HG03280 (cell line): ENCODE data around the gene CAMK1D.
"Not testable (repeated sequence)": the region's sequence is repeated elsewhere in the genome, so short reads cannot be mapped to it uniquely, and the experiment has no call there.

ENCODE experiments used
- ATAC-seq: cut with Tn5 transposase; IDR thresholded peaks from one replicate; pipeline ENCODE4 v1.9.1; 2021; ENCODE audit warnings: mild to moderate bottlenecking, moderate library complexity; ENCODE audit not compliant: unreplicated experiment

Gene CAMK1D

GRCh38 chr10:12735843-12736462 is 386.6 kb downstream of the CAMK1D start:
- ATAC-seq: no peak

DNA sequence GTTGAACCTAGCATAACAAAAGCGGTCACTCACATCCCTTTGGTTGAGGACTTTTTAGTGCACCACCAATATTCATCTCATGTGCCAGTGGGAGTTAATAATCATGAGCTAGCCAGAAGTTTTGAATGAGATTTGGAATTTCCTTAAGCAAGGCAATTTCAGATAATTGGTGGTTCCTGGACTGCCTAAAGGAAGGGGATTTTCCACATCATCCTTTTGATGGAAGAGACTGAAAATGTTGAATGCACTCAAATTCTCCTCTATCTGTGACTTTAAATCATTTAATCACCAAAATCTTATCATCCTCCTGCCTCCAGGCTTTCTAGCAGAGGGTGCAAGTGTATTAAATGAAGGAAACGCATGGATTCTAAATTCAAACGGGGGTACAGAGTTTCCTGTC is 391.5 kb downstream of the CAMK1D start:
- ATAC-seq: no peak

- ATAC-seq: no peak
These were observed 392.0 kb downstream of the CAMK1D start for GRCh38 chr10:12741360-12741804.

GRCh38 chr10:12742771-12743170 is 393.4 kb downstream of the CAMK1D start:
- no peak for ATAC-seq

DNA sequence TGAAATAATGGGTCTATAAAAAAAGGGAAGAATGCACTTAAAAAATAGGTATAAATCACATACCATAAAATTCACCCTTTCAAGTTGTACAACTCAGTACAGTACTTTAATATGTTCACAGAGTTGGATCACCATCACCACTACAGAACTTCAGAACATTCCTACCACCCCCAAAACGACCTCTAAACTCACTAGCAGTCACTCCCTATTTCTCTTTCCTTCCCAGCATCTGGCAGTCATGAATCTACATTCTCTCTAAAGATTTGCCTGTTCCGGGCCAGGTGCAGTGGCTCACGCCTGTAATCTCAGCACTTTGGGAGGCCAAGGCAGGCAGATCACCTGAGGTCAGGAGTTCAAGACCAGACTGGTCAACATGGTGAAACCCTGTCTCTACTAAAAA is 394.1 kb downstream of the CAMK1D start:
- not testable (repeated sequence) for ATAC-seq

GRCh38 chr10:12743941-12744340 is 394.6 kb downstream of the CAMK1D start:
- ATAC-seq: no peak

DNA sequence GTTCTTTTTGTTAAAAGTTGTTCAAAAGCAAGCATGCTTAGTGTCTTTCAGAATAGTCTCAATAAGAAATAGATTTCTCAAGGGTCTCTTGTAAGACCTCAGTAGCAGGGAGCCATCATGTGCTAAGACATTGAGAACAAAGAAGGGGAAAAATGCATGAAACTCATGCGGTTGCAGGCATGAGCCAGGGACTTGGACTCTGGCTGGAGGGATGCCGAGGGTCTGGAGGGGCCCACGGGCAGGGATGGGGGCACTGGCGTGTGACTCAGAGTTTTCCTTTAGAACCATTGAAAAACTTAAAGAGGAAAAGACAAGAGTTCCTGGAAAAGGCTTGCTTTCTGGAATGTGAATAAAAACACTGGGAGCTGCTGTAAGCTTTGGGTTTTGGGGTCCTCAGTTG is 398.8 kb downstream of the CAMK1D start:
- no peak for ATAC-seq

- ATAC-seq: no peak
These were observed 400.6 kb downstream of the CAMK1D start for GRCh38 chr10:12749760-12750478.

DNA sequence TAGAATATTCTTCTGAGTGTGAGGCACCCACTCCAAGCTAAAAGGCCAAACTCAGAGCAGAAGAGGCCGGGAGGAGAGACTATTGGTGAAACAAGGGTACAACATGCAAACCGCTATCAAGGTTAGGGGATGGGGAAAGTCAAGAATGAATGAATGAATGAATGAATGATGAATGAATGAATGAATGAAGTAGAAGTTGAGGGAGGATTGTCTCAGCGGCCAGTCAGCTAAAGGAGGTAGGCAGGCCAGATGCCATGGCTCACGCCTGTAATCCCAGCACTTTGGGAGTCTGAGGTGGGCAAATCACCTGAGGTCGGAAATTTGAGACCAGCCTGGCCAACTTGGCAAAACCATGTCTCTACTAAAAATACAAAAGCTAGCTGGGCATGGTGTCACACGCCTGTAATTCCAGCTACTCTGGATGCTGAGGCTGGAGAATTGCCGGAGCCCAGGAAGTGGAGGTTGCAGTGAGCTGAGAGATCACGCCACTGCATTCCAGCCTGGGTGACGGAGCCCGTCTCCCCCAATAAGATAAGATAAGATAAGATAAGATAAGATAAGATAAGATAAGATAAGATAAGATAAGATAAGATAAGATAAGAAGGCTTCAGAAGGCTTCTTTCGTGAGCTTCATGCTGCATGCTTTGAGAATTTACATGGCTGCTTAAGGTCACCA is 401.3 kb downstream of the CAMK1D start:
- no peak for ATAC-seq

GRCh38 chr10:12755075-12755474 is 405.7 kb downstream of the CAMK1D start:
- no peak for ATAC-seq

DNA sequence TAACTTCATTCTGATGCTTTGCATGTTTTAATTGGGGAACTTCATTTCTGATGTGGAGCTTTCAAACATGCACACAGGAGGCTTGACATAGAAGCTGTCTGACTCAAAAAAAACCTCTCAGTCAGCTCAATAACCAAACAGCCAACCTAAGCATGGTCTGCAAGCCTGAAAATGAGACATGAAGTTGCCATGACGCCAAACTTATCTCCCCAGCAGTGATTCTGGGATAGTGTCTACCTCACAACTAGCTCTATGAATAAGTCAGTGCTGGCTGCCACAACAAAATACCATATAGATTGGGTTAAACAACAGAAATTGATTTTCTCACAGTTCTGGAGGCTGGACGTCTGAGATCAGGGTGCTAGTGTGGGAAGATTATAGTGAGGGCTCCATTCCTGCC is 408.0 kb downstream of the CAMK1D start:
- no peak for ATAC-seq

GRCh38 chr10:12758271-12758670 is 408.9 kb downstream of the CAMK1D start:
- no peak for ATAC-seq

- no peak for ATAC-seq
These were observed 416.9 kb downstream of the CAMK1D start for GRCh38 chr10:12766223-12766622.

GRCh38 chr10:12768156-12769100 is 419.1 kb downstream of the CAMK1D start:
- ATAC-seq: no peak

GRCh38 chr10:12769323-12770044 is 420.1 kb downstream of the CAMK1D start:
- no peak for ATAC-seq

DNA sequence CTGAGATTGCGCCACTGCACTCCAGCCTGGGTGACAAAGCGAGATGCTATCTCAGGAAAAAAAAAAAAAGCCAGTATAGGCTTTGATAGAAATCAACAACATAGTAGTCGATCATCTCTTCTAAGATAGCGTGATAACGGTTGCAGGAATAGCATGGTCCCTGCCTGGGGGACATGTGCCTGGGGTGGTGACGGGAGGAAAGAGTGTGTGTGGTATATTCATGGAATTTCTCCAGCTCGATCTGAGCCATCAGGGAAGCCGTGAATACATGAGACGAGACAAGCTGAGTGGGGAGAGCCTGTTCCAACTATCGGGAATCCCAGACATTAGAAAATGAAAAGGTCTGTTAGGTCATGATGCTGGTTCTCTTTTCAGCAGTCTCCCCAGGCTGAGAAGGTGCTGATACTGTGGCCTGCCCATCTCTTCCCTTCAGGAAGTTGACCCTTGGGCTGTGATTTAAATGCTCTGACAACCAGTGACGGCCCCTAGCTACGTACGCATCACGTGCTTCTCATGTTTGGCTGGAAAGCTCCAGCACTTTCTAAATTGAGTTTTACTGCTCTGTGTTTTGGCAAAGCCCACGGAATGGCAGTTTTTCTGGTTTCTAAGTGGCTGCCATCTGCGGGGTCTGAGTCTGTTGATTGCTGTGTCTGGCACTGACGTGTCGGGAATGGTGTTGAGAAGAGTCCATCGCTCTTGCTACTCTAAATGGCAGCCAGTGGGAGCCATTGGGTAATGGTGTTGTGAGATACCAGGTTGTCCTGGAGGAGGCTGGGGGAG is 422.8 kb downstream of the CAMK1D start:
- ATAC-seq: no peak

DNA sequence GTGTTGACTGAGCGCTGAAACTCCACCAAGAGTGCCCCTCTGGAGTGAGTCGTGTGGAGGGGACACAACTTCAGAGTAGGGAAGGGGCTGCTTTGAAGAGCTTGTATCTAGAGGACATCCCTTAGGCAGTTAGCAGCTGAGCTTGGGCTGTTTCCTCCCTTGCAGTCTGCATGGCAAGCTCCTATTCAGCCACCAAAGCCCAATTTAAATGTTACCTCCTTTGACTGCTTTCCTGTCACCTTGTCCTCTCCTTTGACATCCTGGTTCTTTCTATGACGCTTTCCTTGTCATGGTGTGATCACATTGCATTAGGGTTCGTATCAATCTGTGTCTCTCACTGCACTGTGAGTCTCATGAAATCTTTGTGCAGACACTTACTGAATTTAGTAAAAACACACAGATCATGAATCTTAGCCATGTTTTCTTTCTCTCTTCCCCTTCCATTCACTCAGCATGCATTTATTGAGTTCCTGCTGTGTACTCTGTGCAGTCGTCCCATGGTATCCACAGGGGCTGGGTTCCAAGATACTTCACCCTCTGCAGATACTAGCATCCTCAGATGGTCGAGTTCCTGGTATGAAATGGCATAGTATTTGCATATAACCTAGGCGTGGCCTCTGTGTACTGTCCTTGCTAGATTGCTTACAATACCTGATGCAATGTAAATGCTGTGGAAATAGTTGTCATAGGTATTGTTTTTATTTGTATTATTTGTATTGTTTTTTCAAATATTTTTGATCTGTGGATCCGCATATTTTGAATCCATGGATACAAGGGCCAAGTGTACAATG is 423.6 kb downstream of the CAMK1D start:
- no peak for ATAC-seq

DNA sequence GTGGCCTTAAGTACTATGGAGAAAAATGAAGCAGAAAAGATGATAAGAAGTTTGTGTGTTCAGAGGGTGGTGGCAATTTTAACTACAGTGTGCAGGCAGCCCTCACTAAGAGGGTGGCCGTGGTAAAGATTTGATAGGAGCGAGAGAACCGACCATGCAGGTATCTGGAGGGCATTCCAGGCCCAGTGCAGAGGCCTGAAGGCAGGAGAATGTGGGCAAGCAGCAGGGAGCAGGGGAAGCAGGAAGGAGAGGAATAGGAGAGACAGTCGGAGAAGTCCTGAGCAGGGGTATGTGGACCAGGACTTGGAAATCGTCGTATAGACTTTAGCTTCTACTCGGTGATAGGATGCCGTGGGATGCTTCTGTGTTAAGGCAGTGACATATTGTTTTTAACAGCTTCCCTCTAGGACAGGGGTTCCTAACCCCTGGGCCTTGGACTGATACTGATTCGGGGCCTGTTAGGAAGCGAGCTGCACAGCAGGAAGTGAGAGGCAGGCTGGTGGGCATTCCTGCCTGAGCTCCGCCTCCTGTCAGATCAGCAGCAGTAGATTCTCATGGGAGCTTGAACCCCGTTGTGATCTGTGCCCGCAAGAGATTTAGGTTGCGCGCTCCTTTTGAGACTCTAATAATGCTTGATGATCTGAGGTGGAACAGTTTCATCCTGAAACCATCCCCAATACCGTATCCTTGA is 425.0 kb downstream of the CAMK1D start:
- no peak for ATAC-seq
